OCI-LY1 (cell line): ENCODE data around the gene TTC39C.
"Not testable (repeated sequence)": the region's sequence is repeated elsewhere in the genome, so short reads cannot be mapped to it uniquely, and the experiment has no call there.

Source experiments
- H2AFZ ChIP-seq: fragments of 200-600 bp; sonication (generic), shearing (Covaris generic); 2 replicates; pipeline ENCODE4 v1.6.0; 2014; ENCODE audit warnings: antibody characterized with exemption, mild to moderate bottlenecking, low read length
- H3F3A ChIP-seq: fragments of 200-600 bp; sonication (generic), shearing (Covaris generic); 2 replicates; pipeline ENCODE4 v1.6.0; 2014; ENCODE audit warnings: mild to moderate bottlenecking, antibody characterized with exemption, low read length, moderate library complexity; ENCODE audit not compliant: insufficient read depth
- H3K27ac ChIP-seq: fragments of 200-600 bp; sonication (generic); 2 replicates; pipeline ENCODE4 v1.5.1; 2014; ENCODE audit warnings: low read length, mixed run types, mild to moderate bottlenecking, low read depth; ENCODE audit not compliant: poor library complexity, severe bottlenecking
- H3K27me3 ChIP-seq: fragments of 200-600 bp; sonication (generic); 2 replicates; pipeline ENCODE4 v1.6.0; 2014; ENCODE audit warnings: antibody characterized with exemption, mild to moderate bottlenecking, low read length, moderate library complexity; ENCODE audit not compliant: insufficient read depth
- H3K36me3 ChIP-seq: fragments of 200-600 bp; sonication (generic); 2 replicates; pipeline ENCODE4 v1.6.1; 2014; ENCODE audit warnings: mild to moderate bottlenecking, antibody characterized with exemption, low read length, moderate library complexity, mixed read lengths; ENCODE audit not compliant: insufficient read depth
- H3K4me1 ChIP-seq: fragments of 200-600 bp; sonication (generic); 2 replicates; pipeline ENCODE4 v1.5.1; 2014; ENCODE audit warnings: mild to moderate bottlenecking, low read length, moderate library complexity; ENCODE audit not compliant: insufficient read depth, severe bottlenecking
- H3K4me2 ChIP-seq: fragments of 200-600 bp; sonication (generic), shearing (Covaris generic); 2 replicates; pipeline ENCODE4 v1.6.1; 2014; ENCODE audit warnings: low read length
- H3K4me3 ChIP-seq: fragments of 200-600 bp; sonication (generic); 2 replicates; pipeline ENCODE4 v1.5.1; 2014; ENCODE audit warnings: low read length, low read depth, mild to moderate bottlenecking, mixed read lengths; ENCODE audit not compliant: poor library complexity, severe bottlenecking
- H3K79me2 ChIP-seq: fragments of 200-600 bp; shearing (Covaris generic); 2 replicates; pipeline ENCODE4 v1.6.1; 2016; ENCODE audit warnings: mixed run types, low read length, mixed read lengths; ENCODE audit not compliant: insufficient read depth
- H3K9ac ChIP-seq: fragments of 200-600 bp; sonication (generic), shearing (Covaris generic); 2 replicates; pipeline ENCODE4 v1.6.1; 2014; ENCODE audit warnings: mild to moderate bottlenecking, low read length, mixed read lengths
- H3K9me2 ChIP-seq: fragments of 200-600 bp; sonication (generic), shearing (Covaris generic); 2 replicates; pipeline ENCODE4 v1.6.1; 2014; ENCODE audit warnings: low read depth, mild to moderate bottlenecking, low read length, mixed read lengths
- H3K9me3 ChIP-seq: fragments of 200-600 bp; shearing (Covaris generic); 2 replicates; pipeline ENCODE4 v1.6.1; 2014; ENCODE audit warnings: low read length, mixed read lengths
- H4K20me1 ChIP-seq: fragments of 200-600 bp; sonication (generic), shearing (Covaris generic); 2 replicates; pipeline ENCODE4 v1.6.0; 2016; ENCODE audit warnings: mild to moderate bottlenecking, low read length; ENCODE audit not compliant: insufficient read depth
- EZH2 ChIP-seq: fragments of 200-600 bp; sonication (generic), shearing (Covaris generic); IDR thresholded peaks from 2 replicates; pipeline ENCODE4 v1.8.0; 2017; ENCODE audit warnings: borderline replicate concordance, mixed run types, mild to moderate bottlenecking, antibody characterized with exemption, low read length, moderate library complexity, mixed read lengths
- TF ChIP-seq, protein P1 (sequence below): fragments of 200-600 bp; sonication (generic), shearing (Covaris generic); IDR thresholded peaks from 2 replicates; pipeline ENCODE4 v1.5.1; 2017; ENCODE audit warnings: mild to moderate bottlenecking, antibody characterized with exemption, low read length, moderate library complexity, mixed read lengths

TTC39C gene

DNA sequence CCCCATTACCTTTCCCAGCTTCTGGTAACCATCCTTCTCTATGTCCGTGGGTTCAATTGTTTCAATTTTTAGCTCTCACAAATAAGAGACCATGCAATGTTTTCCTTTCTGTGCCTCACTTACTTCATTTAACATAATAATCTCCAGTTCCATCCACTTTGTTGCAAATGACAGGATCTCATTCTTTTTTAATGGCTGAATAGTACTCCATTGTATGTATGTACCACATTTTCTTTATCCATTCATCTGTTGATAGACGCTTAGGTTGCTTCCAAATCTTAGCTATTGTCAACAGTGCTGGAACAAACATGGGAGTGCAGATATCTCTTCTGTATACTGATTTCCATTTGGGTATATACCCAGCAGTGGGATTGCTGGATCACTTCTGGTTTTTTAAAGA is 126.1 kb downstream of the TTC39C start:
- Histone ChIP-seq H3K27ac (no peak overlapping the region), H3K9me3 (no peaks in the 10 kb centered on the region), H3K4me1 (no peaks in the 10 kb centered on the region), H3K27me3 (peaks cover 3% of the 10 kb centered on the region; the same call in 1 of the 2 replicates), H3K9me2 (no peaks in the 10 kb centered on the region), H3F3A (no peaks in the 10 kb centered on the region), H3K4me2 (no peak overlapping the region), H3K36me3 (no peaks in the 10 kb centered on the region), H3K79me2 (no peaks in the 10 kb centered on the region), H4K20me1 (no peaks in the 10 kb centered on the region), H2AFZ (no peak overlapping the region), H3K4me3 (no peak overlapping the region), H3K9ac (no peak overlapping the region)
- TF ChIP-seq, protein P1, sequence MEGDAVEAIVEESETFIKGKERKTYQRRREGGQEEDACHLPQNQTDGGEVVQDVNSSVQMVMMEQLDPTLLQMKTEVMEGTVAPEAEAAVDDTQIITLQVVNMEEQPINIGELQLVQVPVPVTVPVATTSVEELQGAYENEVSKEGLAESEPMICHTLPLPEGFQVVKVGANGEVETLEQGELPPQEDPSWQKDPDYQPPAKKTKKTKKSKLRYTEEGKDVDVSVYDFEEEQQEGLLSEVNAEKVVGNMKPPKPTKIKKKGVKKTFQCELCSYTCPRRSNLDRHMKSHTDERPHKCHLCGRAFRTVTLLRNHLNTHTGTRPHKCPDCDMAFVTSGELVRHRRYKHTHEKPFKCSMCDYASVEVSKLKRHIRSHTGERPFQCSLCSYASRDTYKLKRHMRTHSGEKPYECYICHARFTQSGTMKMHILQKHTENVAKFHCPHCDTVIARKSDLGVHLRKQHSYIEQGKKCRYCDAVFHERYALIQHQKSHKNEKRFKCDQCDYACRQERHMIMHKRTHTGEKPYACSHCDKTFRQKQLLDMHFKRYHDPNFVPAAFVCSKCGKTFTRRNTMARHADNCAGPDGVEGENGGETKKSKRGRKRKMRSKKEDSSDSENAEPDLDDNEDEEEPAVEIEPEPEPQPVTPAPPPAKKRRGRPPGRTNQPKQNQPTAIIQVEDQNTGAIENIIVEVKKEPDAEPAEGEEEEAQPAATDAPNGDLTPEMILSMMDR = no peak
- TF ChIP-seq EZH2 = no peak

DNA sequence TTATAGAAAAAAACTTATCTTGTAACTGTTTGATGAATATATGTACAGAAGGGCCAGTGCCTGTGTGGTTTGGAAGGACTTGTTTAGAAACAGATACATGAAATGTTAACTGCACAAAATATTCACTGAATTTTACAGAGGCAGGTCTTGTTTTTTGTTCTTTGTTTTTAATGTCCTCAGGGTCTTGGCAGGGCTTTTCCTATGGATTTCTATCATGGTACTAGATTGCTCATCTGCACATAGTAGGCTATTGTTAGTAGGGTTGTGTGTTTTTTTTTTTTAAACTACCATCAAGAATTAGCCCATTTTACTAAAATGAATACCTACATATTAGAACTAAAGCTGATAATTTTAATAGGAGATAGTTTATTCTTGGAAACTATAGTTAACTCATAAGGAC is 127.8 kb downstream of the TTC39C start:
- Histone ChIP-seq H3K9me3 (no peaks in the 10 kb centered on the region), H3K9ac (no peak overlapping the region), H2AFZ (no peak overlapping the region), H3K4me2 (no peak overlapping the region), H3K4me3 (no peak overlapping the region), H3K27ac (no peak overlapping the region), H3F3A (no peaks in the 10 kb centered on the region), H3K27me3 (peaks cover 3% of the 10 kb centered on the region; the same call in 1 of the 2 replicates), H3K4me1 (no peaks in the 10 kb centered on the region), H3K79me2 (no peaks in the 10 kb centered on the region), H3K9me2 (no peaks in the 10 kb centered on the region), H3K36me3 (no peaks in the 10 kb centered on the region), H4K20me1 (no peaks in the 10 kb centered on the region)
- no peak for TF ChIP-seq EZH2
- TF ChIP-seq, protein P1 = no peak

DNA sequence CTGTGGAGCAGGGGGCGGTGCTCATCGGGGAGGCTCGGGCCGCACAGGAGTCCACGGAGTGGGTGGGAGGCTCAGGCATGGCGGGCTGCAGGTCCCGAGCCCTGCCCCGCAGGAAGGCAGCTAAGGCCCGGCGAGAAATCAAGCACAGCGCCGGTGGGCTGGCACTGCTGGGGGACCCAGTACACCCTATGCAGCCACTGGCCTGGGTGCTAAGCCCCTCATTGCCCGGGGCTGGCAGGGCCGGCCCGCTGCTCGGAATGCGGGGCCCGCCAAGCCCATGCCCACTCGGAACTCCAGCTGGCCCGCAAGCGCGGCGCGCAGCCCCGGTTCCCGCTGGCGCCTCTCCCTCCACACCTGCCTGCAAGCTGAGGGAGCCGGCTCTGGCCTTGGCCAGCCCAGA is 135.0 kb downstream of the TTC39C start:
- not testable (repeated sequence) for H3K9ac ChIP-seq, H3K36me3 ChIP-seq, H2AFZ ChIP-seq, H3K4me3 ChIP-seq, H3K79me2 ChIP-seq, H3K4me2 ChIP-seq, H4K20me1 ChIP-seq, H3K9me3 ChIP-seq, H3K9me2 ChIP-seq, H3K27me3 ChIP-seq, H3F3A ChIP-seq, H3K4me1 ChIP-seq, H3K27ac ChIP-seq

DNA sequence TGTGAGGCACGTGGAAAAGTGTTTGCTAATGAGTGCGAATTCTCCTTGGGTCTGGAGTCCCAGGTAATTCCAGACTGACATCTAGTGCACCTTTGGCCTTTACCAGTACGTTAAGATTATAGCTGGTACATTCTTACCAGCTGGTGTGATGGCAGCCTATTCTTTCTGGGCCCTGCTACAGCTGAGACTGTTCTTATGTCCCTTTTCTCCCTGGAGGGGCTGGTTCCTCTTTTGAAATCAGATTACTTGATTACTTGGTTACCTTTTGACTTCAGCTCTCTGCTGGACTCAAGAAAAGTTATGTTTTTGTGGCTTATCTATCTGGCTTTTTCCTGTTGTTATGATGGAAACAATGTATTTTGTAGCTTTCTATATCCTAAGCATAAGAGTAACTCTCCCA is 138.8 kb downstream of the TTC39C start:
- TF ChIP-seq, protein P1 = no peak
- Histone ChIP-seq H3F3A (no peaks in the 10 kb centered on the region), H3K9me3 (no peaks in the 10 kb centered on the region), H3K27me3 (no peaks in the 10 kb centered on the region), H4K20me1 (no peaks in the 10 kb centered on the region), H3K27ac (no peak overlapping the region), H3K79me2 (no peaks in the 10 kb centered on the region), H3K9me2 (no peaks in the 10 kb centered on the region), H2AFZ (no peak overlapping the region), H3K4me1 (no peaks in the 10 kb centered on the region), H3K4me2 (no peak overlapping the region), H3K9ac (no peak overlapping the region), H3K36me3 (no peaks in the 10 kb centered on the region), H3K4me3 (no peak overlapping the region)
